ENCODE measurements around the gene UTP20.

UTP20 gene
- 14.8 to 70.5 (median 45.9) reads per million in 18 experiments for total RNA-seq

DNA sequence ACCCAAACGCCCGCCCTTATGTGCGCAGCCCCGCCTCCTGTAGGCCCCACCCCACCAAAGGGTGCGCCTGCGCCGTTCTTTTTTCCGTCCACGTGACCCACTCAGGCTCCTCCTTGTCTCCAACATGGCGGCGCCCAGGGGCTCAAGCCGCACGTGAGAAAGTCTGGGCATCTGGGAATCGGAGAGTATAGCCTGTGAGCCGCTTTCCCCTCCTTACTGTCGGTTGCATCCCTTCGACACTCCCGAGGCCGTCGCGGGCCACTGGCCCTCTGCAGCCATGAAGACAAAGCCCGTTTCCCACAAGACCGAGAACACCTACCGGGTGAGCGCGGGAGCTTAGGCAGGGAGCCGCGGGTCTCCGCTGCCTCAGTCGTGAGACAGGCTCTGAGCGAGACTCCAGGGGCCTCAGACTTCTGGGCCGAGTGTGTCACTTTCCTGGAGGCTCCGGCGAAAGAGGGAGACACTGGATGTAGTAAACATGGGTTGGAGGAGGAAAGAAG lies at the start of gene UTP20:
UTP20 (plus strand) TSS at position 100 of the 500 bp plus-strand sequence; CDS start at position 278, 178 bp downstream.
- DNase-seq = peak; percentile 91 to 92

GRCh38 chr12:101230547-101230946 lies 49.4 kb upstream of the UTP20 start:
- no peak for DNase-seq

GRCh38 chr12:101231636-101232035 lies 48.3 kb upstream of the UTP20 start:
- no peak for DNase-seq

- no peak for DNase-seq
These were observed 44.2 kb upstream of the UTP20 start for GRCh38 chr12:101235686-101236085.

DNA sequence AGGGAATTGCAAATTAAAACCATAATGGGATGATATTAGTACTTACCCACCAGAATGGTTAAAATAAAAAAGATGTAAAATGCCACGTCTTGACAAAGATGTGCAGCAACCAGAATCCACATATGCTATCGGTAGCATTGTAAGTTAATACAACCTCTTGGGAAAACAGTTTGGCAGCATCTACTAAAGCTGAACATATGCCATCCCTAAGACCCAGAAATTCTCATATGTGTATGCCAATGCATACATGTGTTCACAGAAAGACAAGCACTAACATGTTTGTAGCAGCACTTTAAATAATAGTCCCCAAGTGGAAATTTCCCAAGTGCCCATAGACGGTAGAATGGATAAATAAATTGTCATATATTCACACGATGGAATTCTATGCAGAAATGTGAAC lies 41.6 kb upstream of the UTP20 start:
- no peak for DNase-seq

GRCh38 chr12:101238800-101239329 lies 41.0 kb upstream of the UTP20 start:
- DNase-seq = no peak

DNA sequence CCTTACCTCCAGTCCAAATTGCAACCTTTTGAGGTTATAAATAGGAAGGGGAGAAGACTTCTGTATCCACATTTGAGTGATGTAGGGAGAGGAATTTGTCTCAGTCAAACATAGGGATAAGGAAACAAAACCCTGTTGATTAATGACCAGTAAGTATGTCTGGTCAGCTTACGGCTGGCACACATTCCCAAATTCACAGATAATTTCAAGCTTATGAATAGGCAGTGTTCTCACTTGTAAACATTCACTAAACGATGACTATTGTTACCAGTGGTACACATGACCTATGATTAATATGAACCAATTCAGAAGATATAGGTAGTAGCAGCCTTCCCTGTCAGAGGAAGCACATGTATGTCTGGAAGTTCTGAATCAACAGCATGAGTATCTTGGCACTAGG lies 36.8 kb upstream of the UTP20 start:
- no peak for DNase-seq

GRCh38 chr12:101243616-101244015 lies 36.3 kb upstream of the UTP20 start:
- DNase-seq = no peak

DNA sequence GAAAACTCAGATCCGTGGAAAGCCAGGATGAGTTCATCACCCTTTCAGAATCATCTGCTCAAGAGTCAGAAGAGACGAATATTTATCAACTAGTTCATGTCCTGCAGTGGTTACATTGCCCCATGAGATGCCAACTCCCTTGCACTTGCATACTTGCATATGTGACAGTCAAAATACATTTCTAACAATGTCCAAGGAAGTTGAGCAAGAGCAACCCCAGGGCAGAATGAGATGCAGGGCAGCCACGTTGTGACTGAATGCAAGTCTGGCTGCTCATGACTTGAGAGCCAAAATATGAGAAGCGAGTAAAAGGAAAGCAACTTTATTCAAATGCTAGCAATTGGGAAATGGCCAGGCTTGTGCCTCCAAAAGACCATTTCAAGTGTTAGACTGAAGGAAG lies 23.6 kb upstream of the UTP20 start:
- DNase-seq = no peak

DNA sequence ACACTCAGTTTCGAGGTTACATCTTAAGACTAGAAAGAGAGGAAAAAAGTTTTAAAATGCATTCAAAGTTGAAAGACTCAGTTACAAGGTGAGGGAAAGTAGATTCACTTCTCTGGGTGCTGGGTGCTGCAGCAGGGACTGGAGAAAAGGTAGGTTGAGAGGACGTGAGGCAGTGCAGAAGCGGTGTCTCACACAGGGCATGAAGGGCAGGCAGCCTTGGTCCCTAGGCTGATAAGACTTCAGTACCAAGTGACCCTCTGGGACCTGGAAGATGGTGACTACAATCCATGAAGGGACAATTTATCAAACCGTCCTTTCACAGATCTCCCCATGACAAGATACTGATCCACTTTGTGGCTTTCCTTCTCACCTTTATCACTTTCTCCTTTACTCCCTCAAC lies 22.5 kb upstream of the UTP20 start:
- no peak for DNase-seq

DNA sequence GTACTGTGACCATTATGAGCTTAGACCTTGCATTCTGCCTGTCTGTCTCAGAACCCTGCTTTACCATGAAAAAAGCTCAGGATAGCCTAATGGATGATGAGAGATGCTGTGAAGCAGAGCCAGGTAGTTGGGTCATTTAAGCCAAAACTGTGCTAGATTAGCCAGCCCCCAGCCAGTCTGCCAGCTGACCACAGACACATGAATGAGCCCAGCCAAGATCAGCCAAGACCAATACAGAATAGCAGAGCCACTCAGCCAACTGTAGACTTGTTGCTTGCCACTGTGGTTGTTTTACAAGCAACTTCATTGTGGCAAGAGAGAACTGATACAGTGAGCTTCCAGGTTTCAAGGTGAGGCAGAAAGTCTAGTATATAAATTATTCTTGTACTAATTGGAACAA lies 12.8 kb upstream of the UTP20 start:
- DNase-seq = no peak

DNA sequence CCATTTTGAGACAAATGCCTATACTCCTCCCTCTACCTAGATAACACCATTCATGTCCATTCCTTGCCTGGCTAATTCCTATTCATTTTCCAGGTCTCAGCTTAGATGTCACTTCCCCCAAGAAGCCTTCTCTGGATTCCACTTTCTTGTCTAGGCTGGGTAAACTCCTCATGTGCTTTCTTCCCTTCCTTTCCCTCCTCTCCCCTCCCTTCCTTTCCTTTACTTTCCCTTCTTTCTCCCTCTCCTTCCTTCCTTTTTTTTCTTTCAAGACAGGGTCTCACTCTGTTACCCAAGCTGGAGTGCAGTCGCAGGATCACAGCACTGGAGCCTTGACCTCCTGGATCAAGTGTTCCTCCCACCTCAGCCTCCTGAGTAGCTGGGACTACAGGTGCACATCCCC lies 3.5 kb upstream of the UTP20 start:
- DNase-seq = no peak

DNA sequence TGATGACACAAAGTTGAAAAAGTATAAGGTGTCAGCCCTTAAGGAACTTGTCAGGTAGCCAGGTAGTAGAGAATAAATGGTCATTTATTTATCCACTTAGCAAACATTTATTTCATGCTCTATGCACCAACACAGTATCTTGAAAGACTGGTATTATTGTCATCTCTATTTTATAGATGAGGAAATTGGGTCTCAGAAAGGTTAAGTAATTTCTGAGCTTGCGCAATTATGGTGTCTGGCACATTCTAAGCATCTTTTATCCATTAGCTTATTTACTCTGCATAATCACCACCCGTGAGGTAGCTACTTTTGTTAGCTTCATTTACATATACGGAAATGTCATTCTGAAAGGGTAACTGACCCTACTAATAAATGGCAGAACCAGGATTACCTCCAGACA lies 2.5 kb upstream of the UTP20 start:
- DNase-seq = no peak

GRCh38 chr12:101287357-101287756 lies 7.5 kb downstream of the UTP20 start:
- DNase-seq = no peak

GRCh38 chr12:101297661-101298060 lies 17.8 kb downstream of the UTP20 start:
- DNase-seq = no peak

- DNase-seq = no peak
These were observed 18.5 kb downstream of the UTP20 start for GRCh38 chr12:101298426-101298825.

GRCh38 chr12:101299346-101299745 lies 19.4 kb downstream of the UTP20 start:
- no peak for DNase-seq

GRCh38 chr12:101299931-101300330 lies 20.0 kb downstream of the UTP20 start:
- DNase-seq = no peak

GRCh38 chr12:101302741-101303140 lies 22.8 kb downstream of the UTP20 start:
- DNase-seq = no peak

GRCh38 chr12:101305226-101305779 lies 25.4 kb downstream of the UTP20 start:
- no peak for DNase-seq

DNA sequence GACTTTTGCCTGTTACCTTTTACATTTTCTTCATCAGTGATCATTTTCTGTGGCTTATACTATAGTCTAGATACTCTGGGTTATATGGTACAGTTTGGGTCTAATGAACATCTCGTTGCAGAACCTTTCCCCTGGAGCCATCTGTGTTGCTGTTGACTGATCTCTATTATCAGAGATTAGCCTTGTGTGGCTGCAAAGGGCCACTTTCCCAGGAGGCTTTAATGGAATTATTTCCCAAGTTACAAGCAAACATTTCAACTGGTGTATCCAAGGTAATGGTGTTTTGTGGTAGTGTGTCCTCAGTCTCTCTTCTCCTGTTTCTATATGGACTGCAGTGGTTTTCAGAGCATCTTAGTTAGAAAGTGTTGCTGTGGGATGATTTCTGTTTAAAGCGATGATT lies 25.9 kb downstream of the UTP20 start:
- no peak for DNase-seq

GRCh38 chr12:101322480-101322879 lies 42.6 kb downstream of the UTP20 start:
- DNase-seq = no peak

DNA sequence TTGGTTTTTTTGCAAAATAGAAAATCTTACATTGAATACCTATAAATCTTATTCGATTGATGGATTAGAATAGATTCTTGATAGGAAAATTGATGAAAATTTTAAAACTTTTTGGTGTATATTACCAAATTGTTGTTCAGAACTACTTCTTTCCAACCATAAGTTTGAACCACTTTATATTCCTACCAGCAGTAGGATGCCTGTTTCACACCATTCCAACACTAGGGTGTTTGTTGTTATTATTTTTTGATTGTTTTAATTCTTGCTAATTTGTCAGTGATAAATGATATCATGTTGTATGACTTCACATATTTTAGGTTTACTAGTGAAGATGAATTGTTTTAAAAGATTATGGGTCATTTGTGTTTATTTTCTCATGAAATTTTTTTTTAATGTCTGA lies 43.4 kb downstream of the UTP20 start:
- no peak for DNase-seq

GRCh38 chr12:101325590-101325989 lies 45.7 kb downstream of the UTP20 start:
- no peak for DNase-seq

GRCh38 chr12:101327051-101327450 lies 47.1 kb downstream of the UTP20 start:
- DNase-seq = no peak
